GM18951 (cell line): ENCODE data around the gene FMN1.

Source experiments
- POLR2A ChIP-seq: IDR thresholded peaks from 4 replicates; pipeline ENCODE4 v1.6.1; 2011; ENCODE audit warnings: mild to moderate bottlenecking; ENCODE audit not compliant: insufficient read length, insufficient read depth; ENCODE audit errors: extremely low read depth
- in situ Hi-C: fragments of 300-500 bp; cut with MboI; formaldehyde crosslinking; loops from one replicate; pipeline ENCODE4 v1.12.0; 2022; ENCODE audit warnings: low sequenced_read_pairs, mixed read lengths, inconsistent platforms; ENCODE audit not compliant: unreplicated experiment

The FMN1 gene

DNA sequence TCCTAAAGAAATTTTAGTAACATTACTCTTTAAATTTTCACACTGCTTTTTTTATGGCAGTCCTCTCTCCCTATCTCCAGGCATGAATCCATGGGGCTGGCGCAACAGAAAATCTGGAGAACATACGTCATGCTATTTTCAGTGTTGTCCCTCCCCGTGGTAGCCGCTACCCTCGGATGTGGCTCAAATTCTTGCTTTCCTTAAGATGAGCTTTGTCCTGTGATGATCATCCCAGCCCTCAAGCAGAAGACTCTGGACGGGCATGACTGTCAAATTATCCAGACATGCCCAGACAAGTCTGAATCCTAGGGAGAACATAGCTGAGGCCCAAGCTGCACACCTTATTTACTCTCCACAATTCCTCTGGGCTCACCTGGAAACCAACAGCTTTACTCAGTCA, 49.1 kb downstream of the FMN1 start:
- TF ChIP-seq POLR2A = no peak
- in situ Hi-C loops = no loop called here

GRCh38 chr15:33142708-33143107, 51.8 kb downstream of the FMN1 start:
- in situ Hi-C loops = no loop called here
- TF ChIP-seq POLR2A = no peak

DNA sequence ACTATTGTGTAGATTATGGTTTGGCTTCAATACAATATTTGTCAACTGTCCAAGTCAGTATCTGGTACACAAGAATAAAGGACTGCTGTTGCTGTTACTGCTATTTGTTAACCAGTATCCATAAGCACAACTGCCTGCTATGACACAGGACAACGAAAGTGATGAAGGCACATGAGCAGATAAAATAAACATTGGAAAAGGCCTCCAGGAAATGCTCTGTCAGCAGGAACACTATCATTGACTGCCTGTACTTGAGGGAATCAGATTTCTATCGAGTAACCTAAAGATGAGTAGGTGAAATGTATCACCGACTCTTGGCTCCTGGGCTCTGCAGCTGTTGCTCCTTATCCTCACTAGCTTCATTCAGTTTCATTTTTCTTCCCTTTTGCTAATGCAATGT, 56.5 kb downstream of the FMN1 start:
- in situ Hi-C loops = no loop called here
- no peak for TF ChIP-seq POLR2A

DNA sequence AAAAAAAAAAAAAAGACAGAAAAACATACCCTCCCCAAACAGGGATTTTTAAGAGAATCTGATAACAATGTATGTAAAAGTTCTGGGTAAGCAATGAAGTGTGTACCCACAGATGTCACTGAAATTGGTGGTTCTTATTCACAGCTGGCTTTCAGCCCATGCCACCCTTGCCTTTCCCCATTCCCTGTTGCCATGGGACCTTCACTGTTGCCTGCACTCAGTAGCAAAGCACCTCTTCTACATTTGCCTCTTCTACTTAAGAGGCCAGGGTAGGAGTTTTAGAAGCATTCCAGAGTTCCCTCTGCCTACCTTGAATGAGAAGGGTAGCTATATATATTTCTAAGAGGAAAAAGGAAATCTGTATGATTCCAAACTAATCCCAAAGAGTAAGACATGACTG, 57.4 kb downstream of the FMN1 start:
- in situ Hi-C loops = no loop called here
- no peak for TF ChIP-seq POLR2A

DNA sequence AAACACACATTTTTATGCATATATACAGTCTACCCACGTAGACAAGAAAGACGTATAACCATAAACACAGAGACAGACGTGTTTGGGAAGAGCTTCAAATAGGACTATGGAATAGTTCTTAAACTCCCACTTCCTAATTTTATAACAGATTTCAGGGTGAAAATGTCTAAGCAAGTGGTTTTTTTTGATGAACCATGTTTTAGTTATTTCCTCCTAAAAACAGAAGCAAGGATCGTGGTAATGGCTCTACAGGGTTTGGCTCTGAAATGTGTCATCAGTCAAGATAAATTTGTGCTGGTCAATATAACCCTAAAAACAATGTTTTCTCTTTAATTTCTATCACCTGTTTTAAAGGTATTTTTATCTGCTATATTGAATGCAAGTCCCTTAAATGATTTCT, 58.2 kb downstream of the FMN1 start:
- in situ Hi-C loops = no loop called here
- no peak for TF ChIP-seq POLR2A

DNA sequence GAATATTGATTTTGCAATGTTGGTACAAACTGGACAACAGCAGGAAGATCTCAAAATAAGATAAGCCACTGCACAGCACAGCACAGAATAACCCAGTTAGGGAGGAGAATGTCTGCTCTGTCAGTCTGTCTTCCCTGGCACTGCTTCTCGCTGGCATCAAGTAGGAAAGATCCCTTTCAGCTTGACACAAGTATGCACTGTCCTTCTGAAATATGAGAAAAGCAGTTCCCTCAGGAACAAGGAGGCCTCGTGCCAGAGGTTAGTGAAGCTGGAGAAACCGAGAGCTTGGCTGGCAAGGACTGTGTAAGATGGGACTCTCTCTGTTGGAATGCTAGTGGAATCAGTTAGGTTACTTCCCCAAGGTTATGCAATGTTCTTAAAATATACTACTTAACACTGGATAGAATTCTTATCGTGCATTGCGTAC, 59.1 kb downstream of the FMN1 start:
- TF ChIP-seq POLR2A = no peak
- in situ Hi-C loops = no loop called here

DNA sequence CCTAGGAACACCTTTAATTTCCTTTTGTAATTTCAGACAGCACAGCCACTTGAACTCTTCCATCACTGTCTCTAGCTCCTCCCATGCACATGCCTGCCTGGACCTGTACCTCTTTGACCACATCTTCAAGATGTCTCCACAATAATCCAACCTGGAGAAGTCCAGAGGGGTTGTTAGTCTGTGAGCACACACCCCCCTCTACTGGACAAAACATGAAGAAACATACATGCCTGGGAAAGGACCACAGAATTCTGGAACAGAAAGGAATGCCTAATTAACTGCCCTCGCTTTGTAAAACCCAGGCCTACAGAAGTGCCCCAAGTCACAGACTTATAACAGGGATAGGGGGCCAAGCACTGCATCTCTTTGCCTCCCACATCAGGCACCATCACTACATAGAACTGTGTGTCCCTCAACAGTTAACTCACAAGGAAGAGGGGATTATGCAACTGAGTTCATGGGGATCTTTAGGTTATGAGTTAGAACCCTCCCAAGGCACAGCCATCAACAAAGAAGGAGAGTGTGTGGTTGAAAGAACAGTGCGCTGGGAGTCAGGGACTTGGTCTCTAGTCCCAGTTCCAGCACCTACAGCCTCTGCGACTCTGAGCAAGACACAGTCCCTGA, 61.7 kb downstream of the FMN1 start:
- in situ Hi-C loops = no loop called here
- TF ChIP-seq POLR2A = no peak

GRCh38 chr15:33132233-33132580, 62.3 kb downstream of the FMN1 start:
- in situ Hi-C loops = no loop called here
- no peak for TF ChIP-seq POLR2A

- no peak for TF ChIP-seq POLR2A
- in situ Hi-C loops = no loop called here
Measured at GRCh38 chr15:33131552-33132232, 62.8 kb downstream of the FMN1 start.

DNA sequence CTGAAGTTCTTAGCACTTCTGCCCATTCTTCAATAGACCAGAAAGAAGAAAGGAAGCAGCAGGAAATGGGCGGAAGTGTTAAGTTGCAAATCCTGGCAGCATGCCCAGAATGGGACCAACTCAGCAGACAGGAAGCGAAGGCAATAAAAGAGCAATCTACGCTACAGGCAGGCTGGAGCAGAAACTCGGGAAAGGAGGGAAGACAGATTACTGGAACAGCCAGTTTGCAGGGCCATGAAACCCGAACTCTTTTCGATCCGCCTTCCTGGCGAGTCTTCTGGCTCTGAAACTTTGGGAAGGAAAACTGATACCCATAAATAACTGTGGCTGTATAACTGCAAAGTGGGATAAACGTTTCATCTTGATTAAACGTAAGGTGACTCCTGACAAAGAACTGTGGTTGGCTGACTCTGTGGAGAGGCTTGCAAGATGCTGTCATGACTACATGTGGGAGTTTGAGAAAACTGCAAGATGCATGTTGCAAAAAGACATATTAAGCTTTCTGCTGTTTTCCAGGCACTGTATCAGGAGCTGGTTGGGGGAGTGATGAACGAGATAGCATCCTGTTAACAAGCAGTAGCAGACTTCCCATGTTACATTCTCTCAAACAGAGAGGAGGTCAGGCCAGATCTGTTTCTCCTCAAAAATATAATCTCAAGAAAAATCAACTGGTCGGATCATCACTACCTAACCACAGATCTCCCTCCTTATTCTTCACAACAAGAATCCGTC, 67.8 kb downstream of the FMN1 start:
- in situ Hi-C loops = no loop called here
- no peak for TF ChIP-seq POLR2A

DNA sequence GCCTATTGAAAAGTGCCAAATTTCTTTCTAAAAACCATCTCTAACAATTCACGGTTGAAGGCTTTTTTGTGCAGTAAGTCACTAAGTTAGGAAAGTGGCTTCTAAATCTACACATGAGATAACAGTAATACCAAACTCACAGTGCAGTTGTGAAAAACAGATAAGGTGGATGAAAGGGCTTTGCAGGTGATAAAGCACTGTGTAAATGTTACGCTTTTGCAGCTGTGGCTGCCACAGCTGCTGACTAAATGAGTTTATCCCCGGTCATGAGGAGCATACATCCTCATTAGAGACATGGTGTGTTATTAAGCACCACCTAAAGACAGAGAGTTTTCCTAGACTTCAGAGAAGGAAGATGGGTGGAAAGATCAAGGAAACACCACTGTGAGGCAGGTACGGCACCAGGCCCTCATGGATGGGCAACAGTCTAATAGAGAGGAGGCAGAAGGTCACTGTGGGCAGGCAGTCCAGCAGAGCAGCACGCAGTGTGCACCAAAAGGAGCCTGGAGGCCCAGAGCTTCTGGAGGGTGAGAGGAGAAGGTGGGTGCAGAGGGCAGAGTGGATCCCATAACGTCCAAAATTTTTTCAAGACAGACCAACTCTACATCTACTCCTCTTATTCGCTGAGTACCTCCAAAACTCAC, 68.5 kb downstream of the FMN1 start:
- in situ Hi-C loops = no loop called here
- TF ChIP-seq POLR2A = no peak

- TF ChIP-seq POLR2A = no peak
- in situ Hi-C loops = no loop called here
Measured at GRCh38 chr15:33124811-33125210, 69.7 kb downstream of the FMN1 start.

DNA sequence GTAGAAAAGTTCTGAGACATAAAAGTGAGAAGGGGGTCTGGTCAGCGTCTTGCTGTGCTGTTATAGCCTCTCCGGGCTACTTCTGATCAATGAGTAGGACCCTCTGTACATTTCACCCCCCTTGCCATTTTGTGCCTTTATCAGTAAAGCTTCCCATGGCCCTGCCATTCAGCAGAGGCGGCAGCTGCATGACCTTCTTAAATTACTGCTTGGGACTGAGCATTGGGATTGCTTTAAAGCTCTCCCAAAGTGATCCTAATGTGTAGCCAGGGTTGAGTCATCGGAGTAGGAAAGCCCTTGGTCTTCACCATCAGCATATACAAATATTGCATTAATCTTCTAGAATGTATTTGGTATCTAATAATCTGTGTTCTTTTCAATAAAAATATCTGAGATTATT, 70.2 kb downstream of the FMN1 start:
- in situ Hi-C loops = no loop called here
- no peak for TF ChIP-seq POLR2A

GRCh38 chr15:33119865-33120264, 74.6 kb downstream of the FMN1 start:
- no peak for TF ChIP-seq POLR2A
- in situ Hi-C loops = no loop called here

GRCh38 chr15:33119273-33119672, 75.2 kb downstream of the FMN1 start:
- no peak for TF ChIP-seq POLR2A
- in situ Hi-C loops = no loop called here
